B cell (primary cell): ENCODE measurements around the gene PSME3IP1. TPM values are rescaled to one million over a fixed set of nuclear protein-coding genes. Genes with fewer than 3 reads are reported as not detected.
A peak's percentile ranks its signal among the peaks of the same experiment; 100 is the strongest.

ENCODE experiments used
- ATAC-seq: fragments of 200-7000 bp; cut with Tn5 transposase; one replicate; pipeline ENCODE4 v1.10.0; 2021; ENCODE audit warnings: low read depth, mild to moderate bottlenecking, moderate number of reproducible peaks, moderate library complexity
- CTCF ChIA-PET: fragments of 350-600 bp; sonication (Branson Sonifier 250); formaldehyde crosslinking; loops from one replicate; lab custom pipeline; 2021; ENCODE audit warnings: antibody characterized with exemption, inconsistent platforms; lab: Charles Lee
- POLR2A ChIA-PET: fragments of 350-600 bp; sonication (Branson Sonifier 250); formaldehyde crosslinking; loops from one replicate; lab custom pipeline; 2021; ENCODE audit warnings: antibody characterized with exemption; lab: Charles Lee
- DNase-seq: peaks from one replicate; pipeline ENCODE4 v3.0.0; 2013
- H2AFZ ChIP-seq: 2 replicates; pipeline ENCODE4 v1.6.1; 2012; ENCODE audit warnings: mild to moderate bottlenecking, low read depth, low read length; ENCODE audit not compliant: insufficient read depth, poor library complexity, severe bottlenecking
- H3K27ac ChIP-seq, 2 donors: 1 replicate in 1 of 2; 2 replicates in 1 of 2; pipeline ENCODE4 v1.5.1; 2012 to 2013; ENCODE audit warnings: low read length in 2 of 2, mild to moderate bottlenecking in 2 of 2, moderate library complexity in 1 of 2
- H3K27me3 ChIP-seq, 4 experiments: fragments of 200-600 bp in 1 of 4; sonication (generic) in 1 of 4; replicated peaks in 1 of 4; 1 replicate in 2 of 4; 2 replicates in 2 of 4; pipeline versions ENCODE4 v1.6.1 to v1.7.0; 2013 to 2016; ENCODE audit warnings: low read length in 3 of 4, mild to moderate bottlenecking in 2 of 4, mixed read lengths in 1 of 4, moderate library complexity in 1 of 4; ENCODE audit not compliant: insufficient read depth in 4 of 4, control insufficient read depth in 3 of 4; ENCODE audit errors: control extremely low read depth in 1 of 4
- H3K36me3 ChIP-seq, 2 experiments: replicated peaks in 1 of 2; 1 replicate in 1 of 2; 2 replicates in 1 of 2; pipeline versions ENCODE4 v1.6.1 to v1.7.1; 2013; ENCODE audit warnings: low read length in 1 of 2; ENCODE audit not compliant: insufficient read depth in 2 of 2, control insufficient read depth in 1 of 2; ENCODE audit errors: control extremely low read depth in 1 of 2, extremely low read depth in 1 of 2
- H3K4me1 ChIP-seq, 2 donors: fragments of 200-600 bp in 1 of 2; sonication (generic) in 1 of 2; 1 replicate in 1 of 2; 2 replicates in 1 of 2; pipeline versions ENCODE4 v1.5.1 to v1.6.1; 2013 to 2017; ENCODE audit warnings: low read length in 2 of 2; ENCODE audit not compliant: control insufficient read depth in 2 of 2, insufficient read depth in 2 of 2
- H3K4me2 ChIP-seq: replicated peaks from 2 replicates; pipeline ENCODE3; 2012; ENCODE audit warnings: mild to moderate bottlenecking, low read depth, low read length; ENCODE audit not compliant: poor library complexity, severe bottlenecking
- H3K4me3 ChIP-seq, 5 experiments: fragments of 200-600 bp in 1 of 5; sonication (generic) in 1 of 5; 1 replicate in 3 of 5; 2 replicates in 2 of 5; pipeline versions ENCODE4 v1.5.1 to v1.7.0; 2011 to 2016; ENCODE audit warnings: low read length in 4 of 5, mild to moderate bottlenecking in 4 of 5, low read depth in 2 of 5, control low read depth in 1 of 5, moderate library complexity in 1 of 5; ENCODE audit not compliant: insufficient read depth in 1 of 5; ENCODE audit errors: control extremely low read depth in 1 of 5, extremely low read depth in 1 of 5
- H3K79me2 ChIP-seq: fragments of 200-600 bp; sonication (generic); one replicate; pipeline ENCODE4 v1.6.0; 2016; ENCODE audit warnings: low read length; ENCODE audit not compliant: control insufficient read depth, insufficient read depth
- H3K9ac ChIP-seq: fragments of 200-600 bp; sonication (generic); 2 replicates; pipeline ENCODE4 v1.6.1; 2017; ENCODE audit warnings: mild to moderate bottlenecking, low read length, moderate library complexity
- H3K9me3 ChIP-seq, 3 donors: one replicate each; pipeline versions ENCODE4 v1.6.1 to v1.7.1; 2013; ENCODE audit warnings: low read length in 2 of 3; ENCODE audit not compliant: control insufficient read depth in 2 of 3, insufficient read depth in 1 of 3; ENCODE audit errors: control extremely low read depth in 1 of 3
- H4K20me1 ChIP-seq: 2 replicates; pipeline ENCODE4 v1.6.0; 2012; ENCODE audit warnings: mild to moderate bottlenecking, low read length; ENCODE audit not compliant: insufficient read depth, control insufficient read depth, poor library complexity, severe bottlenecking
- H3K27ac Mint-ChIP-seq: one replicate; pipeline ENCODE4 v1.8.0; 2021; ENCODE audit warnings: mixed read lengths
- H3K27me3 Mint-ChIP-seq: one replicate; pipeline ENCODE4 v1.8.0; 2021; ENCODE audit warnings: mixed read lengths
- H3K4me1 Mint-ChIP-seq: one replicate; pipeline ENCODE4 v1.8.0; 2021; ENCODE audit warnings: mixed read lengths
- H3K4me3 Mint-ChIP-seq: one replicate; pipeline ENCODE4 v1.8.0; 2021; ENCODE audit warnings: mixed read lengths
- H3K9me3 Mint-ChIP-seq: one replicate; pipeline ENCODE4 v1.8.0; 2022; ENCODE audit warnings: mixed read lengths; ENCODE audit not compliant: insufficient read depth
- EZH2 ChIP-seq: IDR thresholded peaks from 2 replicates; pipeline ENCODE4 v1.6.1; 2012; ENCODE audit warnings: borderline replicate concordance, low read depth, mild to moderate bottlenecking, moderate library complexity, low read length; ENCODE audit not compliant: insufficient read depth, poor library complexity, severe bottlenecking
- WGBS: methylation state at CpG from one replicate; pipeline ENCODE4 v1.1.5; 2013; ENCODE audit warnings: missing lambda C conversion rate; ENCODE audit not compliant: insufficient coverage; 5-methylcytosine and 5-hydroxymethylcytosine counted together
- intact Hi-C: fragments of 100-400 bp; cut with micrococcal nuclease; formaldehyde crosslinking; loops from one replicate; pipeline ENCODE4 v1.10.0; 2022
- polyA plus RNA-seq: library from polyadenylated mRNA; depleted of rRNA; stranded (reverse); fragments of >200 nt; gene quantifications from 2 replicates; pipeline ENCODE4 v1.2.3, GENCODE V29; 2012
- total RNA-seq, 2 donors: library from RNA; stranded (reverse); fragments of 120-200 nt in 1 of 2; gene quantifications; 1 replicate in 1 of 2; 2 replicates in 1 of 2; pipeline versions ENCODE4 v1.2.3 to v1.2.4, GENCODE V29; 2013 to 2022
- TF ChIP-seq, protein P1 (sequence below): fragments of 200-600 bp; IDR thresholded peaks from one replicate; pipeline ENCODE4 v1.8.0; 2022; ENCODE audit warnings: antibody characterized with exemption, mild to moderate bottlenecking

The PSME3IP1 gene
- total and polyA plus RNA-seq, 2 donors (not counting 1 experiment from before 2014, with no cell fraction given) = 125 to 166 TPM

DNA sequence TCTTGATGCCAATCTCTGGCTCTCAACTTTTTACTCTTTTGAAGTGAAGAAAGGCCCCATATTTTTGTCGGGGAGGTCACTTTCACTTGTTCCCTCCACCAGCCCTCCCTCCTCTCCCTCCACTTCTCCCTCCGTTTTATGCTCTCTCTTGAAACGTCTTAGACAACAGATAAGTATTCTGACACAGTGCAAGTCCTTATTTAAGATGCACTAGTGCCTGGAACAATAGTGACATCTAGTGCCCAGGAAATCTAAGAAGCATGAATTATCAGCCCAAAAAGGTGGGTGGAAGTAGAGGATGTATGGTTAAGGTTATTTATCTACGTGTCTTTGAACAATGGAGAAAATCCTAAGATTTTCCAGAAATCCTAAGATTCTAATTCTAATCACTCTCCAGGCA lies 17.9 kb downstream of the PSME3IP1 start:
- no peaks in the 10 kb centered on the region for H3K4me1 ChIP-seq
- no peak overlapping the region for H3K4me3 ChIP-seq
- H3K27ac ChIP-seq = no peak overlapping the region
- H3K4me1 Mint-ChIP-seq = peaks cover 8% of the 10 kb centered on the region
- peak; percentile 60 for ATAC-seq
- no peak overlapping the region for H3K4me2 ChIP-seq
- CTCF ChIA-PET = interaction anchor here (0.7 to 1.0 kb wide), 3 partner anchors 74 to 375 kb away, joined by 3 to 8 read pairs (median 5); no protein-coding TSS in a partner anchor
- 0% methylated on average over 1 of the region's 4 CpGs for WGBS
- POLR2A ChIA-PET = no interaction called here
- H3K36me3 ChIP-seq = peaks cover 1 to 81% of the 10 kb centered on the region in 2 experiments
- no peaks in the 10 kb centered on the region for H3K27me3 Mint-ChIP-seq
- peaks cover 4% of the 10 kb centered on the region for H4K20me1 ChIP-seq
- peak; percentile 73 for DNase-seq
- no peak overlapping the region for H3K9ac ChIP-seq
- no peaks in the 10 kb centered on the region for H3K27me3 ChIP-seq
- no peaks in the 10 kb centered on the region for H3K9me3 ChIP-seq
- TF ChIP-seq, protein P1, sequence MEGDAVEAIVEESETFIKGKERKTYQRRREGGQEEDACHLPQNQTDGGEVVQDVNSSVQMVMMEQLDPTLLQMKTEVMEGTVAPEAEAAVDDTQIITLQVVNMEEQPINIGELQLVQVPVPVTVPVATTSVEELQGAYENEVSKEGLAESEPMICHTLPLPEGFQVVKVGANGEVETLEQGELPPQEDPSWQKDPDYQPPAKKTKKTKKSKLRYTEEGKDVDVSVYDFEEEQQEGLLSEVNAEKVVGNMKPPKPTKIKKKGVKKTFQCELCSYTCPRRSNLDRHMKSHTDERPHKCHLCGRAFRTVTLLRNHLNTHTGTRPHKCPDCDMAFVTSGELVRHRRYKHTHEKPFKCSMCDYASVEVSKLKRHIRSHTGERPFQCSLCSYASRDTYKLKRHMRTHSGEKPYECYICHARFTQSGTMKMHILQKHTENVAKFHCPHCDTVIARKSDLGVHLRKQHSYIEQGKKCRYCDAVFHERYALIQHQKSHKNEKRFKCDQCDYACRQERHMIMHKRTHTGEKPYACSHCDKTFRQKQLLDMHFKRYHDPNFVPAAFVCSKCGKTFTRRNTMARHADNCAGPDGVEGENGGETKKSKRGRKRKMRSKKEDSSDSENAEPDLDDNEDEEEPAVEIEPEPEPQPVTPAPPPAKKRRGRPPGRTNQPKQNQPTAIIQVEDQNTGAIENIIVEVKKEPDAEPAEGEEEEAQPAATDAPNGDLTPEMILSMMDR = peak; percentile 73
- TF ChIP-seq EZH2 = no peak
- peaks cover 22% of the 10 kb centered on the region for H3K79me2 ChIP-seq
- no peak overlapping the region for H3K27ac Mint-ChIP-seq
- intact Hi-C loops = loop anchor here (1.0 to 10.0 kb wide), 5 partner anchors 75 to 301 kb away; partner anchors contain the start of genes HERPUD1 and SLC12A3
- H2AFZ ChIP-seq = no peak overlapping the region
- no peak overlapping the region for H3K4me3 Mint-ChIP-seq
- H3K9me3 Mint-ChIP-seq = no peaks in the 10 kb centered on the region

DNA sequence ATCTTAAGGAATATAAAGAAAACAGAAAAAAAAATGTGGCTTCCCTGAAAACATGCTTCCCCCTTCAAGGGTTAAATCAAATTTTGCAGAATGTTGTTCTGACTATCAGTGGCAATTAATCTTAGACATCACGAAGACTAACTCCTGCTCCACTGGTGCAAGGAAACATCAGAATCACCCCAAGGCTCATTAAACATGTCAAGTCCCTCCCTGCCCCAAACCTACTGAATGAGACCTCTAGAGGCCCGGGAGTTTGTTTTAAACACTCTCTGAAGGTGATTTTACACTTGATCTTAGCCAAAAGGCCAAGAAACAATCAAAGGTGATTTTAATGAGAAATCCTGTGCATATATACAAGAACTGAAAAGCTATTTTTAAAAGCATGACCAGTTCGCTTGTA lies 18.3 kb downstream of the PSME3IP1 start:
- WGBS = 83% methylated on average over 2 of the region's 3 CpGs
- Histone ChIP-seq H3K9ac (no peak overlapping the region), H3K4me3 (no peak overlapping the region), H3K36me3 (peaks cover 1 to 77% of the 10 kb centered on the region in 2 experiments), H3K27ac (no peak overlapping the region), H3K4me1 (no peaks in the 10 kb centered on the region), H3K4me2 (no peak overlapping the region), H4K20me1 (peaks cover 4% of the 10 kb centered on the region), H3K79me2 (peaks cover 18% of the 10 kb centered on the region), H2AFZ (no peak overlapping the region), H3K9me3 (no peaks in the 10 kb centered on the region), H3K27me3 (no peaks in the 10 kb centered on the region)
- no peak overlapping the region for H3K27ac Mint-ChIP-seq
- no peak overlapping the region for H3K4me3 Mint-ChIP-seq
- intact Hi-C loops = loop anchor here (5.0 to 10.0 kb wide), 2 partner anchors 233 to 300 kb away; partner anchors contain the start of genes HERPUD1 and SLC12A3
- ATAC-seq (no peak), DNase-seq (no peak)
- TF ChIP-seq, protein P1 = no peak
- no peak for TF ChIP-seq EZH2
- ChIA-PET CTCF (interaction anchor here (0.7 to 1.0 kb wide), 3 partner anchors 74 to 375 kb away, joined by 3 to 8 read pairs (median 5); no protein-coding TSS in a partner anchor), POLR2A (no interaction called here)
- H3K27me3 Mint-ChIP-seq = no peaks in the 10 kb centered on the region
- peaks cover 8% of the 10 kb centered on the region for H3K4me1 Mint-ChIP-seq
- no peaks in the 10 kb centered on the region for H3K9me3 Mint-ChIP-seq
